Astrocyte of the cerebellum (primary cell): Measurements from ENCODE around the gene AIG1.

ENCODE experiments used
- DNase-seq: peaks from one replicate; pipeline ENCODE4 v3.0.0-alpha.2; 2011; ENCODE audit warnings: low read depth
- H3K4me3 ChIP-seq: 2 replicates; pipeline ENCODE4 v1.5.1; 2011; ENCODE audit warnings: mild to moderate bottlenecking, low read depth, low read length, moderate library complexity
- in situ Hi-C: cut with HindIII; loops from 2 replicates; pipeline ENCODE4 v1.10.0; 2017; ENCODE audit warnings: low sequenced_read_pairs
- TF ChIP-seq, protein P1 (sequence below): IDR thresholded peaks from 2 replicates; pipeline ENCODE4 v1.5.1; 2012; ENCODE audit warnings: low read length, low read depth, moderate library complexity, mild to moderate bottlenecking; ENCODE audit errors: missing control alignments

The AIG1 gene

GRCh38 chr6:143205585-143205984, 144.9 kb downstream of the AIG1 start:
- TF ChIP-seq, protein P1, sequence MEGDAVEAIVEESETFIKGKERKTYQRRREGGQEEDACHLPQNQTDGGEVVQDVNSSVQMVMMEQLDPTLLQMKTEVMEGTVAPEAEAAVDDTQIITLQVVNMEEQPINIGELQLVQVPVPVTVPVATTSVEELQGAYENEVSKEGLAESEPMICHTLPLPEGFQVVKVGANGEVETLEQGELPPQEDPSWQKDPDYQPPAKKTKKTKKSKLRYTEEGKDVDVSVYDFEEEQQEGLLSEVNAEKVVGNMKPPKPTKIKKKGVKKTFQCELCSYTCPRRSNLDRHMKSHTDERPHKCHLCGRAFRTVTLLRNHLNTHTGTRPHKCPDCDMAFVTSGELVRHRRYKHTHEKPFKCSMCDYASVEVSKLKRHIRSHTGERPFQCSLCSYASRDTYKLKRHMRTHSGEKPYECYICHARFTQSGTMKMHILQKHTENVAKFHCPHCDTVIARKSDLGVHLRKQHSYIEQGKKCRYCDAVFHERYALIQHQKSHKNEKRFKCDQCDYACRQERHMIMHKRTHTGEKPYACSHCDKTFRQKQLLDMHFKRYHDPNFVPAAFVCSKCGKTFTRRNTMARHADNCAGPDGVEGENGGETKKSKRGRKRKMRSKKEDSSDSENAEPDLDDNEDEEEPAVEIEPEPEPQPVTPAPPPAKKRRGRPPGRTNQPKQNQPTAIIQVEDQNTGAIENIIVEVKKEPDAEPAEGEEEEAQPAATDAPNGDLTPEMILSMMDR = no peak
- in situ Hi-C loops = no loop called here
- no peak overlapping the region for H3K4me3 ChIP-seq
- no peak for DNase-seq

GRCh38 chr6:143205991-143206390, 145.3 kb downstream of the AIG1 start:
- TF ChIP-seq, protein P1 = no peak
- in situ Hi-C loops = no loop called here
- no peak overlapping the region for H3K4me3 ChIP-seq
- DNase-seq = no peak

- in situ Hi-C loops = no loop called here
- no peak overlapping the region for H3K4me3 ChIP-seq
- TF ChIP-seq, protein P1 = no peak
- DNase-seq = no peak
These were observed 145.9 kb downstream of the AIG1 start for GRCh38 chr6:143206550-143206949.

GRCh38 chr6:143210420-143210819, 149.7 kb downstream of the AIG1 start:
- TF ChIP-seq, protein P1 = no peak
- no peak overlapping the region for H3K4me3 ChIP-seq
- no peak for DNase-seq
- in situ Hi-C loops = no loop called here

DNA sequence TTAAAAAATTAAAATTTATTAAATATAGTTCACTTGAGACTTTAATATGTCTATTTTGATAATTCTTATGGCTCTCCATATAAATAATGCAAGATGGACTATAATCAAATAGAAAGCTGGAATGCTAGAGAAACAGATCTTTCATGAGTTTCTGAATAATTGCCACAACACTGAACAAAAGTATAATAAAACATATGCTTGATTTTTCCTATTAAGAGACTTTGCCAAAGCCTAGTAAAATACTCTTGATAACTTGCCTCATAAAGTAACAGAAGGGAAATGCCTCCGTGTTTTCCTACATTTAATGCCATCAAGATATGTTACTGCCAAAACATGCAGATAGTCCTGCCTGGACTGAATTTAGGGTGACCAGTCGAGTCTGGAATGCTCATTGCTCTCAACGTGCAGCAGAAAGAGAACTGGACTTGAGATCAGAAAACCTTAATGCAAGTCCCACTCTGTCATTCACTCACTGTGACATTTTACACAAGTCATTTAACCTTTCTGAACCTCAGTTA, 153.2 kb downstream of the AIG1 start:
- in situ Hi-C loops = no loop called here
- no peak overlapping the region for H3K4me3 ChIP-seq
- no peak for DNase-seq
- TF ChIP-seq, protein P1 = no peak

DNA sequence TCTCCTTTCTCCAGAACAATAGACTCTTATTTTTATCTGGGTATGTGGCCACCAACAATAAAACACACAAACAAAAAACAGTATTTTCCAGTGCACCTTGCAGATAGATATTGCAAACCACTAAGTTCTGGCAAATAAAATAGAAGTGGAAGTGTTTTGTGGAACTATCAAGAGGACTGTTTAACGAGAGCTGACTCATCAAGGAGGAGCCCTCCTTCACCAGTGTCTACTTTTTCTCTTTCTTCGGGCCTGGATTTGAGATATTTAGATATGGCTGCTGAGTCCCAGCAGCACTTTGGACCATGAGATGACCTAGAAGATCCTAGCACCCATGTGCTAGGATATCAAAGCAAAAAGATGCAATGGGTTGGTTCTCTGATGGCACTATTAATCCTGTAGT, 154.7 kb downstream of the AIG1 start:
- no peak overlapping the region for H3K4me3 ChIP-seq
- no peak for DNase-seq
- TF ChIP-seq, protein P1 = no peak
- in situ Hi-C loops = no loop called here

DNA sequence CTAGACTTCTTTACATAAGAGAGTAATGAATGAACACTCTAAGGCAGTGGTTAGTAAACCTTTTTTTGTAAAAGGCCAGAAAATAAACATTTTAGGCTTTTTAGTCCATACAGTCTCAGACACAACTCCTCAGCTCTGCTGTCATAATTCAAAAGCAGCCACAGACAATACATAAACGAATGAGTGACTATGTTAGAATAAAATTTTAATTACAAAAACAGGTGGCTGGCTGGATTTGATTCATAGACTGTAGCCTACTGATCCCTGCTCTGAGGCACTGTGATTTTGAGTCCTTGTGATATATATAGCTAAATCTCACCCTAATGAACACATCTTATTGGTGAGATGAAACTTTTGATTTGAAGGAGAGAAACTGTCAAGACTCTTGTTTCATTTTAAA, 155.1 kb downstream of the AIG1 start:
- DNase-seq = no peak
- TF ChIP-seq, protein P1 = no peak
- H3K4me3 ChIP-seq = no peak overlapping the region
- in situ Hi-C loops = no loop called here
